ENCODE results near the gene AGAP1. TPM values are rescaled to one million over a fixed set of nuclear protein-coding genes. Genes with fewer than 3 reads are reported as not detected.

AGAP1 gene
- total RNA-seq, 2 donors from 2014 or later, result 19.1 to 20.8 TPM

DNA sequence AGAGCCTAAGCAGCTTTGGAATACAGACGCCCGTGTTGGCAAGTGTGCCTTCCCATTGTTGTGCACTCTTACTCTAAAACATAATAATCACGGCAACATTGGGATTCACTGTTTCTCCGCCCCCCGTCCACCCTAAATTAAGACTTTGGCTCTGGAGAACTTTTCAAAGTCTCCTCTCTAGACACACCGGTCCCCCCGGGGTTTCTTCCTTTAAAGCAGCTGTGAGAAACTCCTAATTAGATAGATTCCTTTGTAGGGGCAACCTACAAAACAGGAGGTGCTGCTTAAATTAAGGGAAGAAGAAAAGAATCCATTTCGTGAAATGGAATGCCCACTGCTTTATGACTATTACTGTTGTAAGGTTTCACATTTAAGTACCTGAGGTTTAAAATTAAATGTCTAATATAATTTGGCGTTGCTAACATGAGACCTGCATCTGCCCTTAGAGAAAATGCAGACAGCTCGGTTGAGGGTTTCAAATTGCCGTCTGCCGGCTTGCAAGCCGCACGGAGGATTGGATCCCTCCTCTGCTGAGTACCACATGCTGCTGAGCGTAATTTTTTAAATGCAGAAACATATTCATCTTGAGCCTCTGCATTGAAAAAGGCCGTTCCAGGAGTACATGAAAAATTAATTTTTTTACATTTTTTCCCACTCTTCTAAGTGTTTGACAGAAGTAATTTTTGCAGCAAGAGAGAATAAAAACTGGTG lies 441.1 kb downstream of the AGAP1 start:
- DNase-seq (ENCODE audit: low spot score) (no peak), ATAC-seq (ENCODE audit: insufficient number of reproducible peaks, low FRiP score, low read depth) (no peak)
- H3K27me3 ChIP-seq (replicated peaks; ENCODE audit: insufficient read depth), result no peaks in the 10 kb centered on the region
- H3K4me1 ChIP-seq (ENCODE audit: control insufficient read depth in 1 of 2, low read depth in 2 of 2), result no peaks in the 10 kb centered on the region
- TF ChIP-seq, protein P1, sequence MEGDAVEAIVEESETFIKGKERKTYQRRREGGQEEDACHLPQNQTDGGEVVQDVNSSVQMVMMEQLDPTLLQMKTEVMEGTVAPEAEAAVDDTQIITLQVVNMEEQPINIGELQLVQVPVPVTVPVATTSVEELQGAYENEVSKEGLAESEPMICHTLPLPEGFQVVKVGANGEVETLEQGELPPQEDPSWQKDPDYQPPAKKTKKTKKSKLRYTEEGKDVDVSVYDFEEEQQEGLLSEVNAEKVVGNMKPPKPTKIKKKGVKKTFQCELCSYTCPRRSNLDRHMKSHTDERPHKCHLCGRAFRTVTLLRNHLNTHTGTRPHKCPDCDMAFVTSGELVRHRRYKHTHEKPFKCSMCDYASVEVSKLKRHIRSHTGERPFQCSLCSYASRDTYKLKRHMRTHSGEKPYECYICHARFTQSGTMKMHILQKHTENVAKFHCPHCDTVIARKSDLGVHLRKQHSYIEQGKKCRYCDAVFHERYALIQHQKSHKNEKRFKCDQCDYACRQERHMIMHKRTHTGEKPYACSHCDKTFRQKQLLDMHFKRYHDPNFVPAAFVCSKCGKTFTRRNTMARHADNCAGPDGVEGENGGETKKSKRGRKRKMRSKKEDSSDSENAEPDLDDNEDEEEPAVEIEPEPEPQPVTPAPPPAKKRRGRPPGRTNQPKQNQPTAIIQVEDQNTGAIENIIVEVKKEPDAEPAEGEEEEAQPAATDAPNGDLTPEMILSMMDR (IDR thresholded peaks at IDR 0.05), result no peak
- no peak overlapping the region for H3K4me3 ChIP-seq
- no peaks in the 10 kb centered on the region for H3K9me3 ChIP-seq
- H3K36me3 ChIP-seq, result no peaks in the 10 kb centered on the region
- H3K27ac ChIP-seq, result no peak overlapping the region

GRCh38 chr2:235935773-235936172 lies 441.9 kb downstream of the AGAP1 start:
- Histone ChIP-seq H3K27me3 (replicated peaks; ENCODE audit: insufficient read depth) (no peaks in the 10 kb centered on the region), H3K27ac (no peak overlapping the region)
- TF ChIP-seq, protein P1 (IDR thresholded peaks at IDR 0.05), result no peak

GRCh38 chr2:235936493-235936892 lies 442.6 kb downstream of the AGAP1 start:
- Histone ChIP-seq H3K4me3 (no peak overlapping the region), H3K36me3 (no peaks in the 10 kb centered on the region), H3K27ac (no peak overlapping the region), H3K27me3 (replicated peaks; ENCODE audit: insufficient read depth) (no peaks in the 10 kb centered on the region), H3K4me1 (ENCODE audit: control insufficient read depth in 1 of 2, low read depth in 2 of 2) (no peaks in the 10 kb centered on the region), H3K9me3 (no peaks in the 10 kb centered on the region)
- TF ChIP-seq, protein P1 (IDR thresholded peaks at IDR 0.05), result no peak
- ATAC-seq (ENCODE audit: insufficient number of reproducible peaks, low FRiP score, low read depth) (no peak), DNase-seq (ENCODE audit: low spot score) (no peak)

More at GRCh38 chr2:235935773-235936172, 441.9 kb downstream of the AGAP1 start:
- Histone ChIP-seq H3K36me3 (no peaks in the 10 kb centered on the region), H3K4me3 (no peak overlapping the region), H3K4me1 (ENCODE audit: control insufficient read depth in 1 of 2, low read depth in 2 of 2) (no peaks in the 10 kb centered on the region), H3K9me3 (no peaks in the 10 kb centered on the region)
- no peak for DNase-seq (ENCODE audit: low spot score)
- ATAC-seq (ENCODE audit: insufficient number of reproducible peaks, low FRiP score, low read depth), result no peak

- Histone ChIP-seq H3K4me1 (ENCODE audit: control insufficient read depth in 1 of 2, low read depth in 2 of 2) (no peaks in the 10 kb centered on the region), H3K9me3 (no peaks in the 10 kb centered on the region), H3K27me3 (replicated peaks; ENCODE audit: insufficient read depth) (no peaks in the 10 kb centered on the region), H3K36me3 (no peaks in the 10 kb centered on the region), H3K27ac (no peak overlapping the region), H3K4me3 (no peak overlapping the region)
- TF ChIP-seq, protein P1 (IDR thresholded peaks at IDR 0.05), result no peak
- ATAC-seq (ENCODE audit: insufficient number of reproducible peaks, low FRiP score, low read depth) (no peak), DNase-seq (ENCODE audit: low spot score) (no peak)
Measured at GRCh38 chr2:235937087-235937486, 443.2 kb downstream of the AGAP1 start.

DNA sequence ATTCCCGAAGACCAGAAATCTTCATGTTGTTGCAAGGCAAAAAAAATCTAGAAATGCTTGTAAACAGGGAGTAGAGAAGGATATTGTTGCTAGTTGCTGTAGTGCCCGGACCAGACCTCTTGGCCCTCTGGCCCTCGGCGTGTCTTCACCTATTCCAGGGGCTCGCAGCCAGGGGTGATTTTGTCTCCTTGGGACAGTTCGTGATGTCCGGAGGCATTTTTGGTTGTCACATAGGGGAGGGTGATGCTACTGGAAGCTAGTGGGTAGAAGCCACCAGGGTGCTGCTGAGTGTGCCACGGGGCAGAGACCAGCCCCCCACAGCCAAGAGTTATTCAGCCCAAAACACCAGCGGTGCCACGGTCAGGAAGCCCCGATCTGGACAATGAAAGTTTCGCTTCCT lies 443.7 kb downstream of the AGAP1 start:
- TF ChIP-seq, protein P1 (IDR thresholded peaks at IDR 0.05), result no peak
- H3K27ac ChIP-seq, result no peak overlapping the region
- DNase-seq (ENCODE audit: low spot score) (no peak), ATAC-seq (ENCODE audit: insufficient number of reproducible peaks, low FRiP score, low read depth) (no peak)
- no peaks in the 10 kb centered on the region for H3K36me3 ChIP-seq
- H3K27me3 ChIP-seq (replicated peaks; ENCODE audit: insufficient read depth), result no peaks in the 10 kb centered on the region
- H3K4me1 ChIP-seq (ENCODE audit: control insufficient read depth in 1 of 2, low read depth in 2 of 2), result no peaks in the 10 kb centered on the region
- H3K4me3 ChIP-seq, result no peak overlapping the region
- H3K9me3 ChIP-seq, result no peaks in the 10 kb centered on the region

Measured in thoracic aorta (tissue), 2 donors.